ENCODE results near the gene ZNF69. TPM values are rescaled to one million over a fixed set of nuclear protein-coding genes. Genes with fewer than 3 reads are reported as not detected.
A peak's percentile ranks its signal among the peaks of the same experiment; 100 is the strongest.
"Not testable (repeated sequence)": the region's sequence is repeated elsewhere in the genome, so short reads cannot be mapped to it uniquely, and the experiment has no call there.

ZNF69 gene
- total RNA-seq, 6 experiments from 2014 or later, result 3.1 to 8.8 (median 4.0) TPM

GRCh38 chr19:11872624-11873023 is 15.0 kb upstream of the ZNF69 start:
- no peaks in the 10 kb centered on the region for H3K4me1 Mint-ChIP-seq (ENCODE audit: low read depth)
- no peak for TF ChIP-seq CTCF (IDR thresholded peaks at IDR 0.05)
- H3K9me3 Mint-ChIP-seq, result peaks cover 28% of the 10 kb centered on the region
- peaks cover 16% of the 10 kb centered on the region for H3K36me3 Mint-ChIP-seq (ENCODE audit: low read depth)
- no peak for DNase-seq
- no peak overlapping the region for H3K4me3 Mint-ChIP-seq
- H3K27me3 Mint-ChIP-seq (ENCODE audit: insufficient read depth), result peaks cover 4% of the 10 kb centered on the region
- H3K27ac Mint-ChIP-seq, result no peak overlapping the region

- Mint-ChIP-seq H3K9me3 (peaks cover 17% of the 10 kb centered on the region), H3K4me3 (no peak overlapping the region), H3K27ac (no peak overlapping the region), H3K4me1 (ENCODE audit: low read depth) (no peaks in the 10 kb centered on the region), H3K27me3 (ENCODE audit: insufficient read depth) (peaks cover 4% of the 10 kb centered on the region), H3K36me3 (ENCODE audit: low read depth) (peaks cover 5% of the 10 kb centered on the region)
- TF ChIP-seq CTCF (IDR thresholded peaks at IDR 0.05), result no peak
- DNase-seq, result no peak
Observed at GRCh38 chr19:11873762-11874161, 13.8 kb upstream of the ZNF69 start.

GRCh38 chr19:11879687-11880266 is 7.8 kb upstream of the ZNF69 start:
- H3K36me3 Mint-ChIP-seq (ENCODE audit: low read depth); H3K27ac Mint-ChIP-seq; DNase-seq; H3K27me3 Mint-ChIP-seq (ENCODE audit: insufficient read depth); H3K9me3 Mint-ChIP-seq; H3K4me3 Mint-ChIP-seq; H3K4me1 Mint-ChIP-seq (ENCODE audit: low read depth): not testable (repeated sequence)
- peak; percentile 76 for TF ChIP-seq CTCF (IDR thresholded peaks at IDR 0.05)

GRCh38 chr19:11880598-11880997 is 7.0 kb upstream of the ZNF69 start:
- no peak for TF ChIP-seq CTCF (IDR thresholded peaks at IDR 0.05)
- Mint-ChIP-seq H3K36me3 (ENCODE audit: low read depth) (no peaks in the 10 kb centered on the region), H3K9me3 (peaks cover 5% of the 10 kb centered on the region; the same call in 1 of the 2 replicates), H3K27ac (no peak overlapping the region), H3K27me3 (ENCODE audit: insufficient read depth) (peaks cover 8% of the 10 kb centered on the region), H3K4me1 (ENCODE audit: low read depth) (no peaks in the 10 kb centered on the region), H3K4me3 (no peak overlapping the region)
- no peak for DNase-seq

GRCh38 chr19:11881151-11881800 is 6.3 kb upstream of the ZNF69 start:
- H3K9me3 Mint-ChIP-seq, result peaks cover 5% of the 10 kb centered on the region; the same call in 1 of the 2 replicates
- peaks cover 8% of the 10 kb centered on the region for H3K27me3 Mint-ChIP-seq (ENCODE audit: insufficient read depth)
- H3K4me1 Mint-ChIP-seq (ENCODE audit: low read depth), result no peaks in the 10 kb centered on the region
- no peaks in the 10 kb centered on the region for H3K36me3 Mint-ChIP-seq (ENCODE audit: low read depth)
- peak overlapping the region; percentile 35; the same call in 1 of the 2 replicates for H3K4me3 Mint-ChIP-seq
- peak; percentile 44 for DNase-seq
- no peak overlapping the region for H3K27ac Mint-ChIP-seq
- TF ChIP-seq CTCF (IDR thresholded peaks at IDR 0.05), result peak; percentile 84
